Adrenal gland (tissue), 19 donors: ENCODE results near the gene OSCP1. TPM values are rescaled to one million over a fixed set of nuclear protein-coding genes. Genes with fewer than 3 reads are reported as not detected.
A peak's percentile ranks its signal among the peaks of the same experiment; 100 is the strongest.

Experiments used
- DNase-seq, 7 donors: peaks; one replicate each; pipeline ENCODE4 v3.0.0-alpha.2; 2019 to 2020
- H3K27ac ChIP-seq, 5 donors: fragments of 200-600 bp; sonication (generic) in 4 of 5; 1 replicate in 3 of 5; 2 replicates in 2 of 5; pipeline versions ENCODE4 v1.5.1 to v1.8.0; 2016 to 2020; ENCODE audit warnings: mild to moderate bottlenecking in 1 of 5
- H3K27me3 ChIP-seq: fragments of 200-600 bp; 2 replicates; pipeline ENCODE4 v1.8.0; 2021
- H3K36me3 ChIP-seq, 2 donors: fragments of 200-600 bp; replicated peaks in 1 of 2; 1 replicate in 1 of 2; 2 replicates in 1 of 2; pipeline versions ENCODE4 v1.5.1 to v1.8.0; 2018 to 2022
- H3K4me1 ChIP-seq, 2 donors: fragments of 200-600 bp; replicated peaks in 1 of 2; 1 replicate in 1 of 2; 2 replicates in 1 of 2; pipeline versions ENCODE4 v1.5.1 to v1.8.0; 2018 to 2021
- H3K4me3 ChIP-seq, 4 donors: fragments of 200-600 bp; sonication (generic) in 3 of 4; one replicate each; pipeline ENCODE4 v1.5.1; 2016 to 2018
- H3K9me3 ChIP-seq, 3 donors: fragments of 200-600 bp; sonication (generic) in 1 of 3; replicated peaks in 1 of 3; 1 replicate in 2 of 3; 2 replicates in 1 of 3; pipeline versions ENCODE4 v1.5.1 to v1.8.0; 2016 to 2021
- POLR2A ChIP-seq, 2 donors: fragments of 450-650 bp; IDR thresholded peaks; one replicate each; pipeline ENCODE4 v1.6.1; 2017; ENCODE audit warnings: antibody characterized with exemption in 2 of 2, mild to moderate bottlenecking in 2 of 2, moderate library complexity in 1 of 2
- WGBS, 4 donors: extraction: QIAGEN DNeasy Blood & Tissue Kit in 2 of 4; methylation state at CpG; one replicate each; pipeline versions ENCODE4 v1.1.5 to v1.1.7; 2013 to 2017; 5-methylcytosine and 5-hydroxymethylcytosine counted together
- intact Hi-C, 2 donors: fragments of 100-400 bp; cut with DNase I; formaldehyde crosslinking; loops; one replicate each; pipeline versions ENCODE4 v1.14.1 to v1.15.0; 2022 to 2023
- long read RNA-seq, 10 donors: library from polyadenylated mRNA in 3 of 10; unstranded in 2 of 10; stranded (forward) in 1 of 10; transcript quantifications; one replicate each; pipeline ENCODE4 v2.0.0 and lab custom pipeline, GENCODE V29; 2021 to 2026
- polyA plus RNA-seq, 3 donors: library from polyadenylated mRNA; stranded (reverse); fragments of 200-250 nt in 2 of 3; fragments of 350-450 nt in 1 of 3; fragmentation: Illumina TruSeq in 1 of 3; extraction: RNeasy Lipid Tissue Mini Kit (QIAGEN cat#74804) in 1 of 3; gene quantifications; one replicate each; pipeline ENCODE4 v1.2.3, GENCODE V29; 2013 to 2014
- total RNA-seq, 9 donors: library from RNA; depleted of rRNA in 4 of 9; stranded (reverse); fragments of >200 nt in 4 of 9; fragments of 120-200 nt in 1 of 9; fragmentation: NEBNext Ultra II Directional in 1 of 9; extraction: Animal tissue kit (Norgen Biotek cat#: 25700) in 1 of 9; gene quantifications; one replicate each; pipeline versions ENCODE4 v1.1.0 to v1.2.4, GENCODE V29; 2013 to 2023
- TF ChIP-seq, protein P1 (sequence below), 6 experiments: fragments of 450-650 bp in 4 of 6; fragments of 200-600 bp in 2 of 6; sonication (generic) in 1 of 6; IDR thresholded peaks; 1 replicate in 5 of 6; 2 replicates in 1 of 6; pipeline versions ENCODE4 v1.5.1 to v1.8.0; 2016 to 2021; ENCODE audit warnings: antibody characterized with exemption in 6 of 6, mild to moderate bottlenecking in 2 of 6, moderate library complexity in 1 of 6
- donor health status: healthy with polysubstance abuse.
- donor health status: Bipolar disorder and iron deficiency.
- donor health status: DM: yes; HTN: yes; CAD: no.
- donor health status: DM: no; HTN: no; CAD: no.
- donor health status: DM: no; HTN: no; CAD: no.
- donor health status: DM: yes; HTN: yes; CAD: no.

OSCP1 gene, protein sequence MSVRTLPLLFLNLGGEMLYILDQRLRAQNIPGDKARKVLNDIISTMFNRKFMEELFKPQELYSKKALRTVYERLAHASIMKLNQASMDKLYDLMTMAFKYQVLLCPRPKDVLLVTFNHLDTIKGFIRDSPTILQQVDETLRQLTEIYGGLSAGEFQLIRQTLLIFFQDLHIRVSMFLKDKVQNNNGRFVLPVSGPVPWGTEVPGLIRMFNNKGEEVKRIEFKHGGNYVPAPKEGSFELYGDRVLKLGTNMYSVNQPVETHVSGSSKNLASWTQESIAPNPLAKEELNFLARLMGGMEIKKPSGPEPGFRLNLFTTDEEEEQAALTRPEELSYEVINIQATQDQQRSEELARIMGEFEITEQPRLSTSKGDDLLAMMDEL
- total RNA-seq (10 to 100 TPM in 6 of 9 donors, 1 to 10 TPM in 3; 5.5 to 29.9 (median 11.4) TPM), polyA plus RNA-seq (10 to 100 TPM; 11.1 to 20.5 (median 14.1) TPM)
- long read RNA-seq, donor 1, transcript OSCP1-201 (10 exons, 1,455 nt): major isoform, 5 of 7 reads
- long read RNA-seq, donor 1, partial matches to known transcripts: 0 of 7 reads
- long read RNA-seq, donor 1, other reads (novel, unspliced or antisense): 0 of 7 reads
- long read RNA-seq, donor 2, partial matches to known transcripts: 0 of 5 reads
- long read RNA-seq, donor 2, other reads (novel, unspliced or antisense): 0 of 5 reads
- long read RNA-seq, donor 3, partial matches to known transcripts: 0 of 5 reads
- long read RNA-seq, donor 3, other reads (novel, unspliced or antisense): 0 of 5 reads
- long read RNA-seq, donor 4, transcript OSCP1-201 (10 exons, 1,455 nt): major isoform, 9 of 15 reads
- long read RNA-seq, donor 4, partial matches to known transcripts: 4 of 15 reads
- long read RNA-seq, donor 4, other reads (novel, unspliced or antisense): 1 of 15 reads
- long read RNA-seq, donor 5, transcript OSCP1-201 (10 exons, 1,455 nt): major isoform, 18 of 20 reads
- long read RNA-seq, donor 5, partial matches to known transcripts: 0 of 20 reads
- long read RNA-seq, donor 5, other reads (novel, unspliced or antisense): 2 of 20 reads
- long read RNA-seq, donor 6, partial matches to known transcripts: 4 of 10 reads
- long read RNA-seq, donor 6, other reads (novel, unspliced or antisense): 1 of 10 reads
- long read RNA-seq, donor 7, partial matches to known transcripts: 0 of 2 reads
- long read RNA-seq, donor 7, other reads (novel, unspliced or antisense): 0 of 2 reads
- long read RNA-seq, donor 8, transcript OSCP1-201 (10 exons, 1,455 nt): major isoform, 10 of 11 reads
- long read RNA-seq, donor 8, partial matches to known transcripts: 0 of 11 reads
- long read RNA-seq, donor 8, other reads (novel, unspliced or antisense): 0 of 11 reads
- long read RNA-seq, donor 9, partial matches to known transcripts: 0 of 5 reads
- long read RNA-seq, donor 9, other reads (novel, unspliced or antisense): 0 of 5 reads
- long read RNA-seq, donor 10, partial matches to known transcripts: 0 of 2 reads
- long read RNA-seq, donor 10, other reads (novel, unspliced or antisense): 0 of 2 reads

DNA sequence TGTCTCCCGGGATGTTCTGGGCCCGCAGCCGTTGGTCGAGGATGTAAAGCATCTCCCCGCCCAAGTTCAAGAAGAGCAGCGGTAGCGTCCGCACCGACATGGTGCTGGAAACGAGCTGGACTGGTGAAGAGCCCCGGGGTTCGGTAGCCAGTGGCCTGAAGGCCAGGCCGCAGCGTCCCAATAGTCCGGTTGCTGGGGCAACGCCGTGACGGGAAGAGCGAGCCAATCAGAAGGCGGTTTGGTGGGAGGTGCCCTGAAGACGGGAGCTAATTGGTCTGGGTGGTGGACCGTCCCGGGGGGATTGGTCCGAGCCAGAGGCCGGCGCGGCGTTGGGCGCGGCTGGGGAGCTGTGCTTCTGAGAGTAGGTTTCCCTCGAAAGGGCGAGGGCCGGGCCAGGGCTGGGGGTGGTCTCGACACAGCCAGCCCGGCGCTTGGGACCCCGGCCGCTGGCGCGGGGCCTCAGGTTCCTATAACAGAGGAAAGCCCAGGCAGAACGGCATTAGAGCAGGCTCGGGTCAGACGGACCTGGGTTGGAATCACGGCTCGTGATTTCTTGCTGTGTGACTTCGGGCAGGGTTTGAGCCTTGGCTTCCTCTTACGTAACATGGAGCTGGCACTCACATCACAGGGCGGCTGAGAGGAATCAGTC is at the start of gene OSCP1:
Gene OSCP1, minus strand, starts transcription at position 182 of the 649 bp plus-strand sequence. Its CDS starts 82 bp downstream, at position 100.
- TF ChIP-seq POLR2A (IDR thresholded peaks at IDR 0.05): peak; percentile 84
- TF ChIP-seq, protein P1, sequence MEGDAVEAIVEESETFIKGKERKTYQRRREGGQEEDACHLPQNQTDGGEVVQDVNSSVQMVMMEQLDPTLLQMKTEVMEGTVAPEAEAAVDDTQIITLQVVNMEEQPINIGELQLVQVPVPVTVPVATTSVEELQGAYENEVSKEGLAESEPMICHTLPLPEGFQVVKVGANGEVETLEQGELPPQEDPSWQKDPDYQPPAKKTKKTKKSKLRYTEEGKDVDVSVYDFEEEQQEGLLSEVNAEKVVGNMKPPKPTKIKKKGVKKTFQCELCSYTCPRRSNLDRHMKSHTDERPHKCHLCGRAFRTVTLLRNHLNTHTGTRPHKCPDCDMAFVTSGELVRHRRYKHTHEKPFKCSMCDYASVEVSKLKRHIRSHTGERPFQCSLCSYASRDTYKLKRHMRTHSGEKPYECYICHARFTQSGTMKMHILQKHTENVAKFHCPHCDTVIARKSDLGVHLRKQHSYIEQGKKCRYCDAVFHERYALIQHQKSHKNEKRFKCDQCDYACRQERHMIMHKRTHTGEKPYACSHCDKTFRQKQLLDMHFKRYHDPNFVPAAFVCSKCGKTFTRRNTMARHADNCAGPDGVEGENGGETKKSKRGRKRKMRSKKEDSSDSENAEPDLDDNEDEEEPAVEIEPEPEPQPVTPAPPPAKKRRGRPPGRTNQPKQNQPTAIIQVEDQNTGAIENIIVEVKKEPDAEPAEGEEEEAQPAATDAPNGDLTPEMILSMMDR (IDR thresholded peaks at IDR 0.05): no peak
- Histone ChIP-seq H3K4me1 (peaks cover 0 to 3% of the 10 kb centered on the region in 2 donors), H3K27ac (peak within 1 kb of the TSS; percentile 90 to 97 (median 97)), H3K4me3 (peak within 1 kb of the TSS in 2 of 4 donors; percentile 51 to 82), H3K27me3 (no peaks in the 10 kb centered on the region), H3K9me3 (no peaks in the 10 kb centered on the region), H3K36me3 (peaks cover 0 to 12% of the 10 kb centered on the region in 2 donors)
- 0 to 4% (median 1%) methylated on average over 10 to 48 of the region's 48 CpGs for WGBS, 4 donors
- peak; percentile 96 to 98 (median 97) for DNase-seq
- intact Hi-C loops: no loop called here

- DNase-seq: no peak
- no peak for TF ChIP-seq POLR2A (IDR thresholded peaks at IDR 0.05)
- TF ChIP-seq, protein P1 (IDR thresholded peaks at IDR 0.05): no peak
- Histone ChIP-seq H3K9me3 (no peaks in the 10 kb centered on the region), H3K27ac (no peak overlapping the region), H3K4me1 (no peaks in the 10 kb centered on the region), H3K4me3 (no peak overlapping the region), H3K27me3 (no peaks in the 10 kb centered on the region), H3K36me3 (no peaks in the 10 kb centered on the region)
- intact Hi-C loops: no loop called here
- WGBS, 4 donors: 74 to 79% (median 76%) methylated on average over 2 of the region's 2 CpGs
Observed at GRCh38 chr1:36497207-36497606, 47.0 kb upstream of the OSCP1 start.

- no peak for DNase-seq
- intact Hi-C loops: no loop called here
- Histone ChIP-seq H3K27ac (no peak overlapping the region), H3K4me3 (no peak overlapping the region), H3K4me1 (no peaks in the 10 kb centered on the region), H3K9me3 (no peaks in the 10 kb centered on the region), H3K36me3 (no peaks in the 10 kb centered on the region), H3K27me3 (no peaks in the 10 kb centered on the region)
- TF ChIP-seq, protein P1 (IDR thresholded peaks at IDR 0.05): no peak
- no peak for TF ChIP-seq POLR2A (IDR thresholded peaks at IDR 0.05)
- 78 to 87% (median 82%) methylated on average over 5 of the region's 5 CpGs for WGBS, 4 donors
Observed at GRCh38 chr1:36494971-36495370, 44.7 kb upstream of the OSCP1 start.
